Measurements from ENCODE around the gene ULBP2.

DNA sequence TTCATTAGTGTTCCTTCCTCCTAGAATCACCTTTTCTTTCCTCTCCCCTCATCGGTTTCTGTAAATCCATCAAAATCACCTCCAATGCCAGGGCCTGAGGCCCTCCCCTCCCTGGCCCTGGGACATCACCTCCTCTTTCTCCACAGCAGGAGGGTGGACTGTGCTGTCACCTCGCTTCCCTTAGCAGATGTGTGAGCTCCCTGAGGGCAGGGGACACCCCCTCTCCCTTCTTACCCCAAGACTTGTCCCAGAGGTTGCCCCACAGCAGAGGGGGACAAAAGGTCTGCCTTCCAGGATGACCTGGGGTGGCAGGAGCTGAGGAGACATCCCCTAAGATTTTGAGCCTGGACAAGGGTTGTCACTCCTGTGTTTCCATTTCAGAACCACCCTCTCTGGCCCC lies 27.8 kb downstream of the ULBP2 start:
- TF ChIP-seq, protein P1, sequence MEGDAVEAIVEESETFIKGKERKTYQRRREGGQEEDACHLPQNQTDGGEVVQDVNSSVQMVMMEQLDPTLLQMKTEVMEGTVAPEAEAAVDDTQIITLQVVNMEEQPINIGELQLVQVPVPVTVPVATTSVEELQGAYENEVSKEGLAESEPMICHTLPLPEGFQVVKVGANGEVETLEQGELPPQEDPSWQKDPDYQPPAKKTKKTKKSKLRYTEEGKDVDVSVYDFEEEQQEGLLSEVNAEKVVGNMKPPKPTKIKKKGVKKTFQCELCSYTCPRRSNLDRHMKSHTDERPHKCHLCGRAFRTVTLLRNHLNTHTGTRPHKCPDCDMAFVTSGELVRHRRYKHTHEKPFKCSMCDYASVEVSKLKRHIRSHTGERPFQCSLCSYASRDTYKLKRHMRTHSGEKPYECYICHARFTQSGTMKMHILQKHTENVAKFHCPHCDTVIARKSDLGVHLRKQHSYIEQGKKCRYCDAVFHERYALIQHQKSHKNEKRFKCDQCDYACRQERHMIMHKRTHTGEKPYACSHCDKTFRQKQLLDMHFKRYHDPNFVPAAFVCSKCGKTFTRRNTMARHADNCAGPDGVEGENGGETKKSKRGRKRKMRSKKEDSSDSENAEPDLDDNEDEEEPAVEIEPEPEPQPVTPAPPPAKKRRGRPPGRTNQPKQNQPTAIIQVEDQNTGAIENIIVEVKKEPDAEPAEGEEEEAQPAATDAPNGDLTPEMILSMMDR (IDR thresholded peaks at IDR 0.05), result no peak
- TF ChIP-seq POLR2A (IDR thresholded peaks at IDR 0.05), result no peak
